ENCODE measurements around the gene LIN37. TPM values are rescaled to one million over a fixed set of nuclear protein-coding genes. Genes with fewer than 3 reads are reported as not detected.

The LIN37 gene
- total RNA-seq, 1 donor from 2014 or later, result 9.0 TPM

GRCh38 chr19:35783469-35784434 is 35.4 kb downstream of the LIN37 start:
- peaks cover 4% of the 10 kb centered on the region for H3K4me1 Mint-ChIP-seq (ENCODE audit: unreplicated experiment)
- peak overlapping the region; percentile 70 for H3K4me3 Mint-ChIP-seq (ENCODE audit: unreplicated experiment)
- H3K36me3 Mint-ChIP-seq (ENCODE audit: low read depth, unreplicated experiment), result peaks cover 7% of the 10 kb centered on the region
- TF ChIP-seq CTCF (IDR thresholded peaks at IDR 0.05; ENCODE audit: unreplicated experiment), result no peak
- H3K9me3 Mint-ChIP-seq (ENCODE audit: unreplicated experiment), result no peaks in the 10 kb centered on the region
- peaks cover 20% of the 10 kb centered on the region for H3K27me3 Mint-ChIP-seq (ENCODE audit: unreplicated experiment)
- no peak for DNase-seq (ENCODE audit: low spot score)
- H3K27ac Mint-ChIP-seq (ENCODE audit: unreplicated experiment), result no peak overlapping the region

GRCh38 chr19:35784503-35785338 is 36.3 kb downstream of the LIN37 start:
- Mint-ChIP-seq H3K4me1 (ENCODE audit: unreplicated experiment) (peaks cover 4% of the 10 kb centered on the region), H3K9me3 (ENCODE audit: unreplicated experiment) (no peaks in the 10 kb centered on the region), H3K4me3 (ENCODE audit: unreplicated experiment) (no peak overlapping the region), H3K36me3 (ENCODE audit: low read depth, unreplicated experiment) (peaks cover 7% of the 10 kb centered on the region), H3K27ac (ENCODE audit: unreplicated experiment) (no peak overlapping the region), H3K27me3 (ENCODE audit: unreplicated experiment) (peaks cover 18% of the 10 kb centered on the region)
- DNase-seq (ENCODE audit: low spot score), result no peak
- TF ChIP-seq CTCF (IDR thresholded peaks at IDR 0.05; ENCODE audit: unreplicated experiment), result no peak

GRCh38 chr19:35785339-35785627 is 36.9 kb downstream of the LIN37 start:
- Mint-ChIP-seq H3K27ac (ENCODE audit: unreplicated experiment) (no peak overlapping the region), H3K4me1 (ENCODE audit: unreplicated experiment) (peaks cover 4% of the 10 kb centered on the region), H3K36me3 (ENCODE audit: low read depth, unreplicated experiment) (peaks cover 7% of the 10 kb centered on the region), H3K9me3 (ENCODE audit: unreplicated experiment) (no peaks in the 10 kb centered on the region), H3K4me3 (ENCODE audit: unreplicated experiment) (no peak overlapping the region), H3K27me3 (ENCODE audit: unreplicated experiment) (peaks cover 17% of the 10 kb centered on the region)
- TF ChIP-seq CTCF (IDR thresholded peaks at IDR 0.05; ENCODE audit: unreplicated experiment), result no peak
- no peak for DNase-seq (ENCODE audit: low spot score)

GRCh38 chr19:35786299-35787160 is 38.2 kb downstream of the LIN37 start:
- no peak for DNase-seq (ENCODE audit: low spot score)
- peaks cover 7% of the 10 kb centered on the region for H3K36me3 Mint-ChIP-seq (ENCODE audit: low read depth, unreplicated experiment)
- H3K4me1 Mint-ChIP-seq (ENCODE audit: unreplicated experiment), result peaks cover 4% of the 10 kb centered on the region
- peaks cover 13% of the 10 kb centered on the region for H3K27me3 Mint-ChIP-seq (ENCODE audit: unreplicated experiment)
- H3K4me3 Mint-ChIP-seq (ENCODE audit: unreplicated experiment), result no peak overlapping the region
- TF ChIP-seq CTCF (IDR thresholded peaks at IDR 0.05; ENCODE audit: unreplicated experiment), result no peak
- H3K27ac Mint-ChIP-seq (ENCODE audit: unreplicated experiment), result no peak overlapping the region
- no peaks in the 10 kb centered on the region for H3K9me3 Mint-ChIP-seq (ENCODE audit: unreplicated experiment)
